ENCODE results near the gene COX6B1.
"Not testable (repeated sequence)": the region's sequence is repeated elsewhere in the genome, so short reads cannot be mapped to it uniquely, and the experiment has no call there.

COX6B1 gene, protein sequence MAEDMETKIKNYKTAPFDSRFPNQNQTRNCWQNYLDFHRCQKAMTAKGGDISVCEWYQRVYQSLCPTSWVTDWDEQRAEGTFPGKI

DNA sequence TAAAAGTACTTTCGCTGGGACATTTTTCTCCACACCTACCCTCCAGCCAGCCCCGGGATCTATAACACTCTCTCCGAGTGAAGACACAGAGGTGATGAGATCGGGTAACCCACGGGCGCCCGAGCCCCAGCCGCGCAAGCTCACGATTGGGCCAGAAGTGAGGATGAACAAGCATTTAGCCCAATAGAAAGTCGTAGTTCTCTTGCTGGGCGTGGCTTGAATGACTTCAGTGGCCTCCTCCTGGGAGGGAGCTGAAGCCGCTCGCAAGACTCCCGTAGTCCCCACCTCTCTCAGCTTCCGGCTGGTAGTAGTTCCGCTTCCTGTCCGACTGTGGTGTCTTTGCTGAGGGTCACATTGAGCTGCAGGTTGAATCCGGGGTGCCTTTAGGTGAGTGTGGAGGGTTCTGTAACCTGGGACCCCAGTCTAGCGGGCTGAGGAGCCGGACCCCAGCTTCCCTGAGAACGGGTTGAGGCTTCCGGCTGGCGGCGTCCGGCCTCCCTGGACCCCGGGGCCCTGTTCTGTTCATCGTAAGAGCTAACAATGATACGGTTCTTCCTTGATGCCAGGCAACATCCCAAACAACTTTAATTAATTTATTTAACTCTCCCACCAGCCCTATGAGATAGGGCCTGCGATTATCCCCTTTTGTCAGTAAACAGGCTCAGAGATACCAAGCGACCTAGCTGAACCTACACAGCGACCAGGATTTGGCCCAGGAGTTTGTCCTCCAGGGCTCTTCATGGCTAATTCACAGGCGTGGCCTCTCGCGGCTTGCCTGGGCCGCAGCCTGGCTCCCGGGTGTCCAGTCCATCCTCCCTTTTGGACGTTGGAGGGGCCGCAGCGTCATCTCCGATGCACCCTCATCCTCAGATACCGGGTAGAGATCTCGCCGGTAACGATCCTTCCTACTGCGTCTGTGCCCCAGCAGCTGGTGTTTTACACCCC, at the start of gene COX6B1:
Gene COX6B1 (plus strand): TSS at position 307 of the 945 bp plus-strand sequence. CDS start 2,921 bp downstream, outside the sequence.
- Histone ChIP-seq H3K9ac (ENCODE audit: low read depth, low read length) (peak within 1 kb of the TSS; percentile 75), H3K9me3 (ENCODE audit: control insufficient read depth, insufficient read depth, low read length) (no peaks in the 10 kb centered on the region), H3K36me3 (ENCODE audit: insufficient read depth, low read length) (peaks cover 11% of the 10 kb centered on the region), H3K4me1 (ENCODE audit: insufficient read depth, low read length) (peaks cover 2% of the 10 kb centered on the region; the same call in 1 of the 2 replicates)

DNA sequence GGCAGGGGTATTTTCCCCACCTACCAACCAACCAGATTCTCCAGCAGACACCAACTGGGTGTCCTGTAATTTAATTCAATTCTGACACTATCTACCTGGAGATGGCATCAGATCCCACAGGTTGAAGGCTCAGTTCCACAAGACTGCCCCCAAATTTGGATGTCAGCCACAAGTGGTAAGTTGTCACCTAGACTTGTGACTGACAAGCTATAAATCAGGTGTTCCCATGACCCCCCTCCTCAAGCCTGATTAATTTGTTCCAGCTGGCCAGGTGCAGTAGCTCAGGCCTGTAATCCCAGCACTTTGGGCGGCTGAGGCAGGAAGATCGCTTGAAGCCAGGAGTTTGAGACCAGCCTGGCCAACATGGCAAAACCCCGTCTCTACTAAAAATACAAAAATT, 46.2 kb upstream of the COX6B1 start:
- Histone ChIP-seq H3K9me3 (ENCODE audit: control insufficient read depth, insufficient read depth, low read length) (peaks cover 3% of the 10 kb centered on the region; the same call in 1 of the 2 replicates), H3K9ac (ENCODE audit: low read depth, low read length) (no peak overlapping the region), H3K4me1 (ENCODE audit: insufficient read depth, low read length) (no peaks in the 10 kb centered on the region), H3K36me3 (ENCODE audit: insufficient read depth, low read length) (no peaks in the 10 kb centered on the region)

DNA sequence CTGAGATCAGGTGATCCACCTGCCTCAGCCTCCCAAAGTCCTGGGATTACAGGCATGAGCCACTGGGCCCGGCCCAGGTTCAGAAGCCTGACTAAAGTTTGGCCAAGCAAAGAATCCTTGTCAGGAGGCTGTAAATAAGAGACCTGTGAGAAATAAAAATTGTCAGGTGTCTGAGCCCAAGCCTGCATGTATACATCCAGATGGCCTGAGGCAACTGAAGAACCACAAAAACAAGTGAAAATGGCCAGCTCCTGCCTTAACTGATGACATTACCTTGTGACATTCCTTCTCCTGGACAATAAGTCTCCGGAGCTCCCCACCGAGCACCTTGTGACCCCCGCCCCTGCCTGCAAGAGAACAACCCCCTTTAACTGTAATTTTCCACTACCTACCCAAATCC, 43.7 kb upstream of the COX6B1 start:
- not testable (repeated sequence) for H3K36me3 ChIP-seq (ENCODE audit: insufficient read depth, low read length); H3K4me1 ChIP-seq (ENCODE audit: insufficient read depth, low read length); H3K9me3 ChIP-seq (ENCODE audit: control insufficient read depth, insufficient read depth, low read length); H3K9ac ChIP-seq (ENCODE audit: low read depth, low read length)

DNA sequence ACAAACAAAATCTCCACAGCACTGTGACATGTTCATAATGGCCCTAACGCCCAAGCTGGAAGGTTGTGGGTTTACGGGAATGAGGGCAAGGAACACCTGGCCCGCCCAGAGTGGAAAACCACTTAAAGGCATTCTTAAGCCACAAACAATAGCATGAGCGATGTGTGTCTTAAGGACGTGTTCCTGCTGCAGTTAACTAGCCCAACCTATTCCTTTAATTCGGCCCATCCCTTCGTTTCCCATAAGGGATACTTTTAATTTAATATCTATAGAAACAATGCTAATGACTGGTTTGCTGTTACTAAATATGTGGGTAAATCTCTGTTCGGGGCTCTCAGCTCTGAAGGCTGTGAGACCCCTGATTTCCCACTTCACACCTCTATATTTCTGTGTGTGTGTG, 41.0 kb upstream of the COX6B1 start:
- not testable (repeated sequence) for H3K36me3 ChIP-seq (ENCODE audit: insufficient read depth, low read length); H3K9me3 ChIP-seq (ENCODE audit: control insufficient read depth, insufficient read depth, low read length); H3K4me1 ChIP-seq (ENCODE audit: insufficient read depth, low read length); H3K9ac ChIP-seq (ENCODE audit: low read depth, low read length)

DNA sequence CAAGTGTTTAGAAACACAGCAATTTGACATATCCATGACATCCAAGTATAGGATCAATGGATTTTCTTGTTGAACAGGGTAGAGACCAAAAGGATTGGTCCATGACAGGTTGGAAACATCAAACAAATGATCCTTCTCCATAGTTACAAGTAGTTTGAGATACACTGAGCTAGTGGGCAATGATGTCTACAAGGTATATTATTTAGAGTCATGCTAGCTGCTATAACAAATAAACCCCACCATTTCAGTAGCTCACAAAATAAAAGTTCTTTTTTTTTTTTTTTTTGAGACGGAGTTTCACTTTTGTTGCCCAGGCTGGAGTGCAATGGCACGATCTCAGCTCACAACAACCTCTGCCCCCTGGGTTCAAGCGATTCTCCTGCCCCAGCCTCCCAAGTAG, 40.5 kb upstream of the COX6B1 start:
- Histone ChIP-seq H3K36me3 (ENCODE audit: insufficient read depth, low read length) (no peaks in the 10 kb centered on the region), H3K9me3 (ENCODE audit: control insufficient read depth, insufficient read depth, low read length) (peaks cover 10% of the 10 kb centered on the region), H3K9ac (ENCODE audit: low read depth, low read length) (no peak overlapping the region), H3K4me1 (ENCODE audit: insufficient read depth, low read length) (no peaks in the 10 kb centered on the region)

DNA sequence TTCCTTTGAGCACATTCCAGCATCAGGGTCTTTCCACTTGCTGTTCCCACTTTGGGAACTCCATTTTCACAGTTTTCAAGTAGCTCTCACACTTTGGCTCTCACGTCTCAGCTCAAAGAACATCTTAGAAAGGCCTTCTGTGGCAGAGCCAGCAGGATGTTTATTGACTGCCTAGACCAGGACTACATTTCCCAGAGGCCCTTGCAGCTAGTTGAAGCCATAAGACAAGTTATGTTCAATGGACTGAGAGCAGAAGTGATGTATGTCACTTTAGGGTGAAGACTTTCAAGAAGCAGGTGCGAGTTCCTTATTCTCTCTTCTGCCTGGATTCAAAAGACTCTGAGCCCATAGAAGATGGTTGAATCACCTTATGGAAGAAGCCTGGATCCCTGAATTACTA, 39.9 kb upstream of the COX6B1 start:
- no peaks in the 10 kb centered on the region for H3K36me3 ChIP-seq (ENCODE audit: insufficient read depth, low read length)
- H3K4me1 ChIP-seq (ENCODE audit: insufficient read depth, low read length): no peaks in the 10 kb centered on the region
- no peak overlapping the region for H3K9ac ChIP-seq (ENCODE audit: low read depth, low read length)
- peaks cover 10% of the 10 kb centered on the region for H3K9me3 ChIP-seq (ENCODE audit: control insufficient read depth, insufficient read depth, low read length)

DNA sequence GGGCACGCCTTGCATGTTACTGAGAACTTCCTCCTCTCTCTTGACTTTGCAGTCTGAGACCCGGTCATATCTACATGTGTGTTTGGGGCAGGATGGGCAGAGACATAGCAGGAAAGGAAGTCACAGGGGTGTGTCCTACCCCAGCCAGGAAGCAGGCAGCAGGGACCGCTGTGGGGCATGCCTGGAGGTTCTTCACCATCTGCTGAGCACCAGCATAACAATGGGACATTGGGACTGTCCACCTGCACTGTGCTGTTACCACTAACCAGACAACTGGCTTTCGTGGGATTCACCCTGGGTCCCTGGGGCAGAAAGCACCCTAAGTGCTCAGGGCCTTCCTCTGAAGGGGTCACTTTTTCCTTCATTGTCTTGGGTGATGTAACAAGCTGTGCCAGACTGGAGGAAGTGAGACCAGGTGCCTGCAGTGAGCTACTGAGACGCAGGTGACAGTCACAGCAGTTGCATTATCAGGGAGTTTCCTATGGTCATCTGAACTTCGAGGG, 38.2 kb upstream of the COX6B1 start:
- Histone ChIP-seq H3K36me3 (ENCODE audit: insufficient read depth, low read length) (no peaks in the 10 kb centered on the region), H3K4me1 (ENCODE audit: insufficient read depth, low read length) (no peaks in the 10 kb centered on the region), H3K9me3 (ENCODE audit: control insufficient read depth, insufficient read depth, low read length) (peaks cover 10% of the 10 kb centered on the region), H3K9ac (ENCODE audit: low read depth, low read length) (no peak overlapping the region)

DNA sequence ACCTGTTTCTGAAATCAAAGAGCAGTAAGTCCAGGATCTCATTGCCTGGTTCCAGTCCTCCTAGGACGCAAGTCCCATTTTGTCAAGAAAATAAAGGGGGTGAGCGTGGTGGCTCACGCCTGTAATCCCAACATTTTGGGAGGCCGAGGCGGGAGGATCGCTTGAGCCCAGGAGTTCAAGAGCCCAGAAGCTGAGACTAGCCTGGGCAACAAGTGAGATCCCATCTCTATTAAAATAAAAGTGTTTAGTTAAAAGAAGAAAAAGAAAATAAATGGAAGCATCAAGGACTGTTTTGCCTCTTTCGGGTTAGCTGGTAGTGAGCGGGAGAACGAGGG, 35.9 kb upstream of the COX6B1 start:
- H3K9ac ChIP-seq (ENCODE audit: low read depth, low read length): peak overlapping the region; percentile 73; the same call in 1 of the 2 replicates
- H3K4me1 ChIP-seq (ENCODE audit: insufficient read depth, low read length): no peaks in the 10 kb centered on the region
- peaks cover 5% of the 10 kb centered on the region; the same call in 1 of the 2 replicates for H3K9me3 ChIP-seq (ENCODE audit: control insufficient read depth, insufficient read depth, low read length)
- H3K36me3 ChIP-seq (ENCODE audit: insufficient read depth, low read length): no peaks in the 10 kb centered on the region; the same call in 1 of the 2 replicates

DNA sequence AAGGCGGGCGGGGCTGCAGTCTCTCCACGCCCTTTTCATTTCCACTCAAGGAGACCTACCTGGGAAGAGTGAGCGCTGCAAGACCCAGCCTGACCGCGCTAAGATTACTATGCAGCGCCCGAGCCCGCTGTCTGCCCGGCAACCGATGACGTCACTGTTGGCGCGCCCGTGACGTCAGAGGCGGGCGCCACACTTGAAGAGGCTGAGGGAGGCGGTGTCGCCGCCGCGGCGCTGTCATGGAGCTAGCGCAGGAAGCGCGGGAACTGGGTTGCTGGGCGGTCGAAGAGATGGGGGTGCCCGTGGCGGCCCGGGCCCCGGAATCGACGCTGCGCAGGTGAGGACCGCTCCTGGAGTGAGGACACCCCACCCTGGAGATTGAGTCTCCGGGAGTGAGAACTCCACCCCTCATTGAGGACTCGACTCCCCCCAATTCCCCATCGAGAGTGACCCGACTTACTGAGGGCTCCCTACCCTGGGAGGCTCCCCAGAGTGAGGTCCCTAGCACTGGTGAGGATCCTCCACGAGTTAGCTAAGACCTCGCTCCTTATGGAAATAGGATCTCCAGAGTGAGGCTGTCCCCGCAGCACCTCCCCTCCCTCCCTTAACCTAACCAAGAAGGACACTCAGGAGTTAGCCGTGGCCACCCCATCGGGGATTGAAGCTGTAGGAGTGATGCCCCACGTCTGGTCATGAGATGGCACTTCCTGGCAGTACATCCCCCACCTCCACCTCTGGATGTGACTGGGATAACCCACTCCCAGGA, 35.4 kb upstream of the COX6B1 start, which contains the start of gene HAUS5:
Gene HAUS5 (plus strand): TSS at position 177 of the 763 bp plus-strand sequence. CDS start 60 bp downstream, at position 237.
- Histone ChIP-seq H3K36me3 (ENCODE audit: insufficient read depth, low read length) (peaks cover 3% of the 10 kb centered on the region; the same call in 1 of the 2 replicates), H3K9me3 (ENCODE audit: control insufficient read depth, insufficient read depth, low read length) (peaks cover under 1% of the 10 kb centered on the region; the same call in 1 of the 2 replicates), H3K9ac (ENCODE audit: low read depth, low read length) (peak within 1 kb of the TSS; percentile 73), H3K4me1 (ENCODE audit: insufficient read depth, low read length) (no peaks in the 10 kb centered on the region)

DNA sequence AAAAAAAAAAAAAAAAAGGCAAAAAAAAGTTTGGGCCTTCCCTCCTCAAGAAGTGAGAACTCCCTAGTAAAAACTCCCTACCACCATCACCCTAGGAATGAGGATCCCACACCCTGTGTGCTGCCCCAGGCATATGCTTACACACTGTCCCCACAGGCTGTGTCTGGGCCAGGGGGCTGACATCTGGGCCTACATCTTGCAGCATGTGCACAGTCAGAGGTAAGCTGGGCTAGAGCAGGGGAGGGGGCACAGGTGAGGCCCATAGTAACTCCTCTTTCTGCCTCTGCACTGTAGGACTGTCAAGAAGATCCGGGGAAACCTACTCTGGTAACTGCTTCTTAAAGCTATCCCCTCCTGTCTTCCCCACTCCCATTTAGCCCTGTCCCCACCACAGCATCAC, 34.5 kb upstream of the COX6B1 start:
- no peaks in the 10 kb centered on the region for H3K9me3 ChIP-seq (ENCODE audit: control insufficient read depth, insufficient read depth, low read length)
- H3K36me3 ChIP-seq (ENCODE audit: insufficient read depth, low read length): peaks cover 3% of the 10 kb centered on the region; the same call in 1 of the 2 replicates
- no peaks in the 10 kb centered on the region for H3K4me1 ChIP-seq (ENCODE audit: insufficient read depth, low read length)
- H3K9ac ChIP-seq (ENCODE audit: low read depth, low read length): no peak overlapping the region

DNA sequence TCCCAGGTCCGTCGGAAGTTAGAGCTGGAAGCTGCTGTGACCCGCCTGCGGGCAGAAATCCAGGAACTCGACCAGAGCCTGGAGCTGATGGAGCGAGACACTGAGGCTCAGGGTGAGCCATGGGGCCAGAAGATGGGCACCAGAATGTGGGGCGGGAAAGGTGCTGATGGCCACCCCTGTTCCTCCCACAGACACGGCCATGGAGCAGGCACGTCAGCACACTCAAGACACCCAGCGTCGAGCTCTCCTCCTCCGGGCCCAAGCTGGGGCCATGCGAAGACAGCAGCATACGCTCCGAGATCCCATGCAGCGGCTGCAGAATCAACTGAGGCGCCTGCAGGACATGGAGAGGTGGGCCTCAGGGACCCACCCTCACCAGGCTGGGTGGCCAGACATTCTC, 33.1 kb upstream of the COX6B1 start:
- H3K36me3 ChIP-seq (ENCODE audit: insufficient read depth, low read length): peaks cover 3% of the 10 kb centered on the region; the same call in 1 of the 2 replicates

DNA sequence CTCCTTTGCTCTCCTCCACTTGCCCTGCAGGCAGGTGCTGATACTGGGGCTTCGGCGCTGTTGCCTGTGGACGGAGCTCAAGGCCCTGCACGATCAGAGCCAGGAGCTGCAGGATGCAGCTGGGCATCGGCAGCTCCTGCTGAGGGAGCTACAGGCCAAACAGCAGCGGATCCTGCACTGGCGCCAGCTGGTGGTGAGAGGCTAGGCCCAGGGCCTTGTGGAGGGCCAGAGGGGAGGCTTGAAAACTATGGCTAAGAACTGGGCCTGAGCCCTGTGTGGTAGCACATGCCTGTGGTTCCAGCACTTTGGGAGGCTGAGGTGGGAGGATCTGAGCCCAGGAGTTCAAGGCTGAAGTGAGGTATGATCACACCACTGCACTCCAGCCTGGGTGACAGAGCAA, 29.3 kb upstream of the COX6B1 start:
- Histone ChIP-seq H3K36me3 (ENCODE audit: insufficient read depth, low read length) (peaks cover 3% of the 10 kb centered on the region; the same call in 1 of the 2 replicates), H3K9ac (ENCODE audit: low read depth, low read length) (no peak overlapping the region), H3K9me3 (ENCODE audit: control insufficient read depth, insufficient read depth, low read length) (no peaks in the 10 kb centered on the region), H3K4me1 (ENCODE audit: insufficient read depth, low read length) (no peaks in the 10 kb centered on the region)

More for the DNA sequence above, 33.1 kb upstream of the COX6B1 start:
- H3K9ac ChIP-seq (ENCODE audit: low read depth, low read length): no peak overlapping the region
- H3K4me1 ChIP-seq (ENCODE audit: insufficient read depth, low read length): no peaks in the 10 kb centered on the region
- no peaks in the 10 kb centered on the region for H3K9me3 ChIP-seq (ENCODE audit: control insufficient read depth, insufficient read depth, low read length)

DNA sequence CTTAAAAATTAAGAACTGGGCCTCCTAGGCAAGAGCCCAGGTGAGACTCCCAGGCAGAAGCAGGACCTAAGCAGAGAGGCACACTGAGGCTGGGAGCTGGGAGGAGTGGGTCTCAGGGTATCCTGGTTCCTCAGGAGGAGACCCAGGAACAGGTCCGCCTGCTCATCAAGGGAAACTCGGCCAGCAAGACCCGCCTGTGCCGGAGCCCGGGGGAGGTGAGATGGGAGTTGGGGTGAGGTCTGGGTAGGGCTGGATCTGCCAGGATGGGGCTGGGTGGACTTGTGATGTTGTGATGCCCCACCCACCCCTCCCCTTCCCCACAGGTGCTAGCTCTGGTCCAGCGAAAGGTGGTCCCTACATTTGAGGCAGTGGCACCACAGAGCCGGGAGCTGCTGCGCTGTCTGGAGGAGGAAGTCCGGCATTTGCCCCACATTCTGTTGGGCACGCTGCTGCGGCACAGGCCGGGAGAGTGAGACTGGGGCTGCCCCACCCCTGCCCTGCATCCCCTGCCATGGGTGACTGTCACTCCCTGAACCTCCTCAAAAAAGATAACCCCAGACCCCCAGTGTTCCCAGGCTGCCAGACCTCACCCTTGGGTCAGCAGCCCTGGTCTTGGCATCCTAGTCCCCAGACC, 28.7 kb upstream of the COX6B1 start:
- Histone ChIP-seq H3K9me3 (ENCODE audit: control insufficient read depth, insufficient read depth, low read length) (no peaks in the 10 kb centered on the region), H3K36me3 (ENCODE audit: insufficient read depth, low read length) (peaks cover 3% of the 10 kb centered on the region; the same call in 1 of the 2 replicates)

DNA sequence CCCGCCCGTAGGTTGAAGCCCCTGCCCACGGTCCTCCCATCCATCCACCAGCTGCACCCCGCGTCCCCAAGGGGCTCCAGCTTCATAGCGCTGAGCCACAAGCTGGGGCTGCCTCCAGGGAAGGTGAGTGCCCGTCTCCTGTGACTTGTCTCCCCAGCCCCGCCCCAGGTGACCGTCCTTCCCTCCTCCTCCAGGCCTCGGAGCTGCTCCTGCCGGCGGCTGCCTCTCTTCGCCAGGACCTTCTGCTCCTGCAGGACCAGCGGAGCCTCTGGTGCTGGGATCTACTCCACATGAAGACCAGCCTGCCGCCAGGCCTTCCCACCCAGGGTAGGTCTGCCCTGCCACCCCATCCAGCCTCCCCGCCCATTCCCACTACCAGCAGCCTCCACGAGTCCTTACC, 28.1 kb upstream of the COX6B1 start:
- no peaks in the 10 kb centered on the region for H3K9me3 ChIP-seq (ENCODE audit: control insufficient read depth, insufficient read depth, low read length)
- peaks cover 3% of the 10 kb centered on the region; the same call in 1 of the 2 replicates for H3K36me3 ChIP-seq (ENCODE audit: insufficient read depth, low read length)
- H3K9ac ChIP-seq (ENCODE audit: low read depth, low read length): no peak overlapping the region
- H3K4me1 ChIP-seq (ENCODE audit: insufficient read depth, low read length): no peaks in the 10 kb centered on the region

More for the DNA sequence above, 28.7 kb upstream of the COX6B1 start:
- H3K9ac ChIP-seq (ENCODE audit: low read depth, low read length): no peak overlapping the region
- H3K4me1 ChIP-seq (ENCODE audit: insufficient read depth, low read length): no peaks in the 10 kb centered on the region
